ENCODE data around the gene MMP2.

DNA sequence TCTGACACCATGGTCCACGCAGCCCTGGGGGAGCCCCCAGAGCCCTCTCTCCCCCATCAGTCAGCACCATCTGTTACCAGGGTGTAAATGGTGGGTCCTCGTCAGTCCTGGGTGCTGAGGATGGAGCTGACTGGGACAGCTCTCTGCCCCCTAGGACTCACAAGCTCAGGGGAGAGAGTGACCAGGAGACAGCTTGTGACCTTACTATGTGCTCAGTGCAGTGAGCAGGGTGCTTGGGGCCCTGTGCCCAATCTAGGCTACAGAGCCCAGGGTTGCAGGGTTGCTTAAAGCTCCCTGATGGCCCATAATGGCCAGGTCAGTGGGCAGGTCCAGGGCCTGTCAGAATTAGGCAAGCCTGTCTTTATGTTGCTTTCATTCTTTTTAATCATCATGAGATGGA lies 11.3 kb downstream of the MMP2 start:
- TF ChIP-seq, protein P1, sequence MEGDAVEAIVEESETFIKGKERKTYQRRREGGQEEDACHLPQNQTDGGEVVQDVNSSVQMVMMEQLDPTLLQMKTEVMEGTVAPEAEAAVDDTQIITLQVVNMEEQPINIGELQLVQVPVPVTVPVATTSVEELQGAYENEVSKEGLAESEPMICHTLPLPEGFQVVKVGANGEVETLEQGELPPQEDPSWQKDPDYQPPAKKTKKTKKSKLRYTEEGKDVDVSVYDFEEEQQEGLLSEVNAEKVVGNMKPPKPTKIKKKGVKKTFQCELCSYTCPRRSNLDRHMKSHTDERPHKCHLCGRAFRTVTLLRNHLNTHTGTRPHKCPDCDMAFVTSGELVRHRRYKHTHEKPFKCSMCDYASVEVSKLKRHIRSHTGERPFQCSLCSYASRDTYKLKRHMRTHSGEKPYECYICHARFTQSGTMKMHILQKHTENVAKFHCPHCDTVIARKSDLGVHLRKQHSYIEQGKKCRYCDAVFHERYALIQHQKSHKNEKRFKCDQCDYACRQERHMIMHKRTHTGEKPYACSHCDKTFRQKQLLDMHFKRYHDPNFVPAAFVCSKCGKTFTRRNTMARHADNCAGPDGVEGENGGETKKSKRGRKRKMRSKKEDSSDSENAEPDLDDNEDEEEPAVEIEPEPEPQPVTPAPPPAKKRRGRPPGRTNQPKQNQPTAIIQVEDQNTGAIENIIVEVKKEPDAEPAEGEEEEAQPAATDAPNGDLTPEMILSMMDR (conservative IDR thresholded peaks at IDR 0.05): no peak
- no peak for TF ChIP-seq ZFX (IDR thresholded peaks at IDR 0.05)

Measured in C4-2B (cell line).